ENCODE data around the gene CDKN2D. TPM values are rescaled to one million over a fixed set of nuclear protein-coding genes. Genes with fewer than 3 reads are reported as not detected.
A peak's percentile ranks its signal among the peaks of the same experiment; 100 is the strongest.
"Not testable (repeated sequence)": the region's sequence is repeated elsewhere in the genome, so short reads cannot be mapped to it uniquely, and the experiment has no call there.

The CDKN2D gene
- polyA plus RNA-seq, 1 experiment = 3.9 TPM

DNA sequence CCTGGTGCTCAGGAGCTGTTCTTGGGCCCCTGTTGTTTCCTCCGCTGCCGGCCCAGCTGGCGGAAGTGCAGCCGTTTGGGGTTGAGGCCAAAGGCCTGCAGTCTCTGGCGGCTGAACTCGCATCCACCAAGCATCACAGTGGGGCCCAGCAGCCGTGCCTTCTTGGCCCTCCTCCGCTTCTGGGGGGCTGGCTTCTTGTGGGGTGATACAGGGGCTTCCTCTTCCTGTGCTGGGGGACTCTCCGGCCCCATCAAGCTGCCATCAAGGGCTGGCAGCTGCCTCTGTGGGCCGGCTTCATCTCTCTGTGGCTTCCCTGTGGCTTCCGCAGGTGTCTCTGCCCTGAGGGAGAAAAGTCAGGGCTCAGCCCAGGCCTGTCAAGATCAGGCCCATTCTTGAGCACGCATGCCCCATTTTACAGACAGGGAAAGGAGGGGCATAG is 14.8 kb downstream of the CDKN2D start:
- no peak overlapping the region for H3K27ac ChIP-seq (ENCODE audit: low read depth, low read length)
- TF ChIP-seq CTCF (IDR thresholded peaks at IDR 0.05; ENCODE audit: low read depth, low read length) = no peak
- ChIA-PET CTCF (no interaction called here), POLR2A (no interaction called here)
- H3K27me3 ChIP-seq (ENCODE audit: control insufficient read depth, insufficient read depth, low read length) = no peaks in the 10 kb centered on the region
- peaks cover 9% of the 10 kb centered on the region for H3K9me3 ChIP-seq (ENCODE audit: control insufficient read depth, insufficient read depth, low read length)
- DNase-seq (ENCODE audit: low read depth, low spot score) = no peak
- H3K4me3 ChIP-seq (ENCODE audit: low read depth, low read length) = no peak overlapping the region

DNA sequence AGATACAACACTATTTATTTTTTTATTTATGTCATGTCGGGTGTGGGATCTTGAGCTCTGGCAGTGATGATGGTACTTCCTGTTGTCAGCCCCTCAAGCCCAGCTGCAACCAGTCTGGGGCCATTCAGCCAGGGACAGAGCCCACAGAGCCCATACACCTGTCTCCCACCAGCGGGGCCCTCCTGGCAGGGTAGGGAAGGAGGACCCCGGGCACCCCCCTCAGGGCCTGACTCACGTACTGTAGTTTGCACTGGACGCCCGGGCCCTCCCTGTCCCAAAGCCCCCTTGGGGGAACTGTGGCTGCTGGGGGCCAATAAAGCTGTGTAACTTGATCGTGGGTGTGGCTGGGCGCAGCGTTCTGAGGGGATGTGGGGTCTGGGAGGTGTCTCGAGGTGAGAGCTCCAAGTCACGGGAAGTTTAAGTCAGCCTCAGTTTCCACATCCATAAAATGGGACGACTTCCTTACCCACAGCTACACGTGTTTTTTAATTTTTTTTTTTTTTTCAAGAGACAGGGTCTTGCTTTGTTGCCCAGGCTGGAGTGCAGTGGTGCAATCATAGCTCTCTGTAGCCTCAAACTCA is 15.6 kb downstream of the CDKN2D start:
- no peak overlapping the region for H3K27ac ChIP-seq (ENCODE audit: low read depth, low read length)
- ChIA-PET POLR2A (no interaction called here), CTCF (interaction anchor here (0.6 to 1.3 kb wide), 3 partner anchors 22 to 70 kb away, joined by 3 to 4 read pairs (median 3); no protein-coding TSS in a partner anchor)
- TF ChIP-seq CTCF (IDR thresholded peaks at IDR 0.05; ENCODE audit: low read depth, low read length) = no peak
- no peaks in the 10 kb centered on the region for H3K27me3 ChIP-seq (ENCODE audit: control insufficient read depth, insufficient read depth, low read length)
- no peak overlapping the region for H3K4me3 ChIP-seq (ENCODE audit: low read depth, low read length)
- peaks cover 9% of the 10 kb centered on the region for H3K9me3 ChIP-seq (ENCODE audit: control insufficient read depth, insufficient read depth, low read length)
- no peak for DNase-seq (ENCODE audit: low read depth, low spot score)

DNA sequence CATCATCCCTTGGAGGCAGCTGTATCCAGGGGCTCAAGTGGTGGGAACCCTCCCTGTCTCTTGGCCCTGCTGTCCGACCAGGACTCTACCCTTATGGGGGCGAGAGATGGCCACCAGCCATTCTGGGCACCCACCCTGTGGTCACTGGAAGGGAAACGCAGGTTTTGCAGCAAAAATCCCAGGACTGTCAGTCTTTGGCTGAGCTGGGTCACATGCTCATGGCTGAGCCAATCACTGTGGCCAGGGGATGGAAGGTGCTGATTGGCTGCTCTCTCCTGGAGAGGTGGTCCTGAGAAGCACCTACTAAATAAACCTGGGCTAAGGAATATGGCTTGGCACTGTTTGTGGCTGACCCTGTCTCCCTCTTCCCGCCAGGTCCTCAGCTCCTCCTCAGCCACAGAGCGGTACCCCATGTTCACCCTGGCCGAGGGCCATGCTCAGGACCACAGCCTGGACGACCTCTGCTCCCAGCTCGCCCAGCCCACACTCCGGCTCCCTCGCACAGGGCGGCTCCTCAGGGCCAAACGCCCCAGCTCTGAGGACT is 16.2 kb downstream of the CDKN2D start:
- CTCF ChIA-PET = interaction anchor here (1.3 kb wide), 1 partner anchor 69 kb away, joined by 3 read pairs; no protein-coding TSS in a partner anchor
- no peak overlapping the region for H3K27ac ChIP-seq (ENCODE audit: low read depth, low read length)
- no peaks in the 10 kb centered on the region for H3K27me3 ChIP-seq (ENCODE audit: control insufficient read depth, insufficient read depth, low read length)
- POLR2A ChIA-PET = no interaction called here
- peaks cover 9% of the 10 kb centered on the region for H3K9me3 ChIP-seq (ENCODE audit: control insufficient read depth, insufficient read depth, low read length)
- H3K4me3 ChIP-seq (ENCODE audit: low read depth, low read length) = no peak overlapping the region
- DNase-seq (ENCODE audit: low read depth, low spot score) = no peak
- no peak for TF ChIP-seq CTCF (IDR thresholded peaks at IDR 0.05; ENCODE audit: low read depth, low read length)

DNA sequence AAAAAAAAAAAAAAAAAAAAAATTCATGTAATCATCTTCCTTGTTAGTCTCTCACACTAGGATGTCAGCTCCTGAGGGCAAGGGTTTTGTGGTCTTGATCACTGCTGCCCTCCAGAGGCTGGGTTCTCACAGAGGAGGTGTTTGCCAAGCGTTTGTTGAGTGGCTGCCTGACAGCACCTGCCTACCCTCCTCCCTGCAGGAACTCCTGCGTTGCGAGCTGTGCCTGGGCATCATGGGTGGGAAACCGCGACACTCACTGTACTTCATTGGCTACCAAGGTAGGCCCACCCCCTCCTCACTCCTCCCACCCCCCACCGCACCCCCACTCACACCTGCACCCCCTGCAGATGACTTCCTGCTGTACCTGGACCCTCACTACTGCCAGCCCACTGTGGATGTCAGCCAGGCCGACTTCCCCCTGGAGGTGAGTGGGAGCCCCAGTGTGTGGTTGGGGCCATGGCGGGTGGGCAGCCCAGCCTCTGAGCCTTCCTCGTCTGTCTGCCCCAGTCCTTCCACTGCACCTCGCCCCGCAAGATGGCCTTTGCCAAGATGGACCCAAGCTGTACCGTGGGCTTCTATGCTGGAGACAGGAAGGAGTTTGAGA is 17.0 kb downstream of the CDKN2D start:
- H3K27me3 ChIP-seq (ENCODE audit: control insufficient read depth, insufficient read depth, low read length) = no peaks in the 10 kb centered on the region
- H3K9me3 ChIP-seq (ENCODE audit: control insufficient read depth, insufficient read depth, low read length) = peaks cover 9% of the 10 kb centered on the region
- ChIA-PET CTCF (interaction anchor here (1.1 kb wide), 2 partner anchors 16 to 68 kb away, joined by 3 to 11 read pairs; no protein-coding TSS in a partner anchor), POLR2A (interaction anchor here (0.6 kb wide), 1 partner anchor 108 kb away, joined by 5 read pairs; no protein-coding TSS in a partner anchor)
- 0 out of 2 replicates have a peak, but pooled peaks have one; percentile 6 for TF ChIP-seq CTCF (IDR thresholded peaks at IDR 0.05; ENCODE audit: low read depth, low read length)
- H3K4me3 ChIP-seq (ENCODE audit: low read depth, low read length) = no peak overlapping the region
- no peak for DNase-seq (ENCODE audit: low read depth, low spot score)
- H3K27ac ChIP-seq (ENCODE audit: low read depth, low read length) = no peak overlapping the region

- not testable (repeated sequence) for H3K4me3 ChIP-seq (ENCODE audit: low read depth, low read length); H3K9me3 ChIP-seq (ENCODE audit: control insufficient read depth, insufficient read depth, low read length); H3K27ac ChIP-seq (ENCODE audit: low read depth, low read length); H3K27me3 ChIP-seq (ENCODE audit: control insufficient read depth, insufficient read depth, low read length); DNase-seq (ENCODE audit: low read depth, low spot score)
- POLR2A ChIA-PET = interaction anchor here (0.6 kb wide), 1 partner anchor 107 kb away, joined by 5 read pairs; no protein-coding TSS in a partner anchor
- CTCF ChIA-PET = interaction anchor here (0.6 to 1.1 kb wide), 3 partner anchors 15 to 67 kb away, joined by 3 to 11 read pairs (median 3); no protein-coding TSS in a partner anchor
Observed at GRCh38 chr19:10551006-10551405, 17.8 kb downstream of the CDKN2D start.

All from AG04450 (cell line).